Measurements from ENCODE around the gene CAMTA2.

CAMTA2 gene

GRCh38 chr17:4920351-4921048 lies 67.0 kb downstream of the CAMTA2 start:
- no peak overlapping the region for H3K4me3 ChIP-seq (ENCODE audit: control insufficient read depth, low read depth, low read length)
- DNase-seq (ENCODE audit: low read depth): peak; percentile 58
- TF ChIP-seq, protein P1, sequence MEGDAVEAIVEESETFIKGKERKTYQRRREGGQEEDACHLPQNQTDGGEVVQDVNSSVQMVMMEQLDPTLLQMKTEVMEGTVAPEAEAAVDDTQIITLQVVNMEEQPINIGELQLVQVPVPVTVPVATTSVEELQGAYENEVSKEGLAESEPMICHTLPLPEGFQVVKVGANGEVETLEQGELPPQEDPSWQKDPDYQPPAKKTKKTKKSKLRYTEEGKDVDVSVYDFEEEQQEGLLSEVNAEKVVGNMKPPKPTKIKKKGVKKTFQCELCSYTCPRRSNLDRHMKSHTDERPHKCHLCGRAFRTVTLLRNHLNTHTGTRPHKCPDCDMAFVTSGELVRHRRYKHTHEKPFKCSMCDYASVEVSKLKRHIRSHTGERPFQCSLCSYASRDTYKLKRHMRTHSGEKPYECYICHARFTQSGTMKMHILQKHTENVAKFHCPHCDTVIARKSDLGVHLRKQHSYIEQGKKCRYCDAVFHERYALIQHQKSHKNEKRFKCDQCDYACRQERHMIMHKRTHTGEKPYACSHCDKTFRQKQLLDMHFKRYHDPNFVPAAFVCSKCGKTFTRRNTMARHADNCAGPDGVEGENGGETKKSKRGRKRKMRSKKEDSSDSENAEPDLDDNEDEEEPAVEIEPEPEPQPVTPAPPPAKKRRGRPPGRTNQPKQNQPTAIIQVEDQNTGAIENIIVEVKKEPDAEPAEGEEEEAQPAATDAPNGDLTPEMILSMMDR (conservative IDR thresholded peaks at IDR 0.05; ENCODE audit: control insufficient read depth, insufficient read depth, low read depth, low read length): no peak

GRCh38 chr17:4919511-4920047 lies 67.9 kb downstream of the CAMTA2 start:
- no peak overlapping the region for H3K4me3 ChIP-seq (ENCODE audit: control insufficient read depth, low read depth, low read length)
- DNase-seq (ENCODE audit: low read depth): no peak
- TF ChIP-seq, protein P1 (conservative IDR thresholded peaks at IDR 0.05; ENCODE audit: control insufficient read depth, insufficient read depth, low read depth, low read length): no peak

Measured in fibroblast of mammary gland (primary cell).